DMS 273 (cell line): ENCODE measurements around the gene MON1B.
"Not testable (repeated sequence)": the region's sequence is repeated elsewhere in the genome, so short reads cannot be mapped to it uniquely, and the experiment has no call there.

Experiments
- DNase-seq: peaks from one replicate; lab custom pipeline; 2025; ENCODE audit not compliant: unreplicated experiment; lab: John Stamatoyannopoulos, UW

MON1B gene

DNA sequence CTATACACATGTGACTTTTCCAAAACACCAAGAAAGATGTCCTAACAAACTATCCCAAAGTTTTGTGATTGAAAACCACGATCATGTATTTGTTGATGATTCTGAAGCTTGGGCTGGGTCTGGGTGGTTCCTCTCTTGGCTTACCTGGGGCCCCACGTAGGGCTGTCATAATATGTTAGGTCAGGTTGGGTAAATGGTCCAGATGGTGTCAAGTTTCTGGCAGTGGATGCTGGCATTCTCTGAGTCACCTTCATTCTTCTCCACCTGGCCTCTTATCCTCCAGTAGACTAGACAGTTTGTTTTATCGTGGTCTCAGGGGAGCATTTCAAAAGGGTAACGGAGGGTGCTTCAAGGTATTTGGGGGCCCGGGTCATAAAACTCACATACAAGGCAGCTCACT, 47.6 kb downstream of the MON1B start:
- no peak for DNase-seq

DNA sequence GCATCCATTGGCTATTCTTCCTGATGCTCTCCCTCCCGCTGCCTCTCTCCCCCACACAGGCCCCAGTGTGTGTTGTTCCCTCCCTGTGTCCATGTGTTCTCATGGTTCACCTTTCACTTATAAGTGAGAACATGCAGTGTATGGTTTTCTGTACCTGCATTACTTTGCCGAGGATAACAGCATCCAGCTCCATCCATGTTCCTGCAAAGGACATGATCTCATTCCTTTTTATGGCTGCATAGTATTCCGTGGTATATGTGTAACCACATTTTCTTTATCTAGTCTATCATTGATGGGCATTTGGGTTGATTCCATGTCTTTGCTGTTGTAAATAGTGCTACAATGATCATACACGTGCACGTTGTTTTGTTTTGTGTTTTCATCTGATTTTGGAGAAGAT, 51.5 kb downstream of the MON1B start:
- DNase-seq: not testable (repeated sequence)

DNA sequence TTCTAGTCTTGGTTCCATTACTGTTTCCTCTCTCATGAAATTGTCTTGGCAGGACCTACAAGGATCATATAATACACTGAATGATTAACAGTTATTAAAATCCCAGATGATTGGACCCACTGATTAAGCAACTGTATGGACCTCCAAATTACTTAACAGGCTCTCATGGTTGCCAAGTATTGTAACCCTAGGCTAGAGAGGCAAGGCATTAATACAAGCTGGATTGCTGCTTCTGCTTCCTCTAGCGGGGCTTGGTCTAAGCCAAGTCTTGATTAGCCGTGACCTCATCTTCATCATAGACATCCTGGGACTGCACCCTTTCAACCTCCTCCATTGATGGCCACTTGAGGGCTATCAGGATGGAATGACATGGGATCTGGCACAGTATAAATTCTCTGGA, 55.2 kb downstream of the MON1B start:
- DNase-seq: no peak

- DNase-seq: no peak
These were observed 59.4 kb downstream of the MON1B start for GRCh38 chr16:77250400-77250799.
